Measurements from ENCODE around the gene SWSAP1. TPM values are rescaled to one million over a fixed set of nuclear protein-coding genes. Genes with fewer than 3 reads are reported as not detected.

SWSAP1 gene
- total RNA-seq, 1 donor from 2014 or later: 2.9 TPM

Other genes with a start within 250 kb of the SWSAP1 start
- 2.5 and 2.8 TPM in 2 replicates for gene SPC24, start 218.9 kb upstream of the SWSAP1 start, total RNA-seq
- gene KANK2, start 177.1 kb upstream of the SWSAP1 start, total RNA-seq: 42.9 and 50.6 TPM in 2 replicates
- gene ANGPTL8, start 135.0 kb upstream of the SWSAP1 start, total RNA-seq: not detected in 2 replicates
- gene DOCK6, start 112.1 kb upstream of the SWSAP1 start, total RNA-seq: 56.8 and 62.9 TPM in 2 replicates
- not detected in 2 replicates for gene TSPAN16, start 78.5 kb upstream of the SWSAP1 start, total RNA-seq
- 19.6 and 19.8 TPM in 2 replicates for gene RAB3D, start 35.0 kb upstream of the SWSAP1 start, total RNA-seq
- 307 and 377 TPM in 2 replicates for gene TMEM205, start 28.4 kb upstream of the SWSAP1 start, total RNA-seq
- 8.2 and 21.6 TPM in 2 replicates for gene CCDC159, start 28.1 kb upstream of the SWSAP1 start, total RNA-seq
- gene PLPPR2, start 19.2 kb upstream of the SWSAP1 start, total RNA-seq: 6.7 and 14.0 TPM in 2 replicates
- gene EPOR, start 9.6 kb downstream of the SWSAP1 start, total RNA-seq: 3.0 and 4.4 TPM in 2 replicates
- gene RGL3, start 44.6 kb downstream of the SWSAP1 start, total RNA-seq: 10.2 and 18.1 TPM in 2 replicates
- gene ODAD3, start 60.5 kb downstream of the SWSAP1 start, total RNA-seq: 0.07 and 0.29 TPM in 2 replicates
- gene PRKCSH, start 61.0 kb downstream of the SWSAP1 start, total RNA-seq: 269 TPM in 2 replicates
- gene ELAVL3, start 106.4 kb downstream of the SWSAP1 start, total RNA-seq: not detected in 2 replicates
- gene ZNF653, start 131.2 kb downstream of the SWSAP1 start, total RNA-seq: 6.6 and 20.5 TPM in 2 replicates
- gene ECSIT, start 154.5 kb downstream of the SWSAP1 start, total RNA-seq: 37.4 and 40.0 TPM in 2 replicates
- 11.8 and 14.5 TPM in 2 replicates for gene CNN1, start 164.2 kb downstream of the SWSAP1 start, total RNA-seq
- gene ELOF1, start 184.6 kb downstream of the SWSAP1 start, total RNA-seq: 67.3 and 69.6 TPM in 2 replicates
- gene ACP5, start 203.0 kb downstream of the SWSAP1 start, total RNA-seq: 23.4 and 24.8 TPM in 2 replicates
- 19.6 and 23.1 TPM in 2 replicates for gene ZNF627, start 222.8 kb downstream of the SWSAP1 start, total RNA-seq

All from kidney epithelial cell (primary cell).